Measurements from ENCODE around the gene TVP23A.

- TF ChIP-seq NRF1 (conservative IDR thresholded peaks at IDR 0.05; ENCODE audit: low read depth, low read length), result no peak
- TF ChIP-seq, protein P1, sequence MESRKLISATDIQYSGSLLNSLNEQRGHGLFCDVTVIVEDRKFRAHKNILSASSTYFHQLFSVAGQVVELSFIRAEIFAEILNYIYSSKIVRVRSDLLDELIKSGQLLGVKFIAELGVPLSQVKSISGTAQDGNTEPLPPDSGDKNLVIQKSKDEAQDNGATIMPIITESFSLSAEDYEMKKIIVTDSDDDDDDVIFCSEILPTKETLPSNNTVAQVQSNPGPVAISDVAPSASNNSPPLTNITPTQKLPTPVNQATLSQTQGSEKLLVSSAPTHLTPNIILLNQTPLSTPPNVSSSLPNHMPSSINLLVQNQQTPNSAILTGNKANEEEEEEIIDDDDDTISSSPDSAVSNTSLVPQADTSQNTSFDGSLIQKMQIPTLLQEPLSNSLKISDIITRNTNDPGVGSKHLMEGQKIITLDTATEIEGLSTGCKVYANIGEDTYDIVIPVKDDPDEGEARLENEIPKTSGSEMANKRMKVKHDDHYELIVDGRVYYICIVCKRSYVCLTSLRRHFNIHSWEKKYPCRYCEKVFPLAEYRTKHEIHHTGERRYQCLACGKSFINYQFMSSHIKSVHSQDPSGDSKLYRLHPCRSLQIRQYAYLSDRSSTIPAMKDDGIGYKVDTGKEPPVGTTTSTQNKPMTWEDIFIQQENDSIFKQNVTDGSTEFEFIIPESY (IDR thresholded peaks at IDR 0.05), result no peak
- TF ChIP-seq MTA3 (IDR thresholded peaks at IDR 0.05; ENCODE audit: borderline replicate concordance, low read length), result no peak
- TF ChIP-seq RAD21 (IDR thresholded peaks at IDR 0.05; ENCODE audit: insufficient read depth, low read depth, low read length), result no peak
- TF ChIP-seq POLR2AphosphoS5 (IDR thresholded peaks at IDR 0.05; ENCODE audit: low read length), result no peak
- TF ChIP-seq YBX1 (IDR thresholded peaks at IDR 0.05), result no peak
- TF ChIP-seq, protein P2, sequence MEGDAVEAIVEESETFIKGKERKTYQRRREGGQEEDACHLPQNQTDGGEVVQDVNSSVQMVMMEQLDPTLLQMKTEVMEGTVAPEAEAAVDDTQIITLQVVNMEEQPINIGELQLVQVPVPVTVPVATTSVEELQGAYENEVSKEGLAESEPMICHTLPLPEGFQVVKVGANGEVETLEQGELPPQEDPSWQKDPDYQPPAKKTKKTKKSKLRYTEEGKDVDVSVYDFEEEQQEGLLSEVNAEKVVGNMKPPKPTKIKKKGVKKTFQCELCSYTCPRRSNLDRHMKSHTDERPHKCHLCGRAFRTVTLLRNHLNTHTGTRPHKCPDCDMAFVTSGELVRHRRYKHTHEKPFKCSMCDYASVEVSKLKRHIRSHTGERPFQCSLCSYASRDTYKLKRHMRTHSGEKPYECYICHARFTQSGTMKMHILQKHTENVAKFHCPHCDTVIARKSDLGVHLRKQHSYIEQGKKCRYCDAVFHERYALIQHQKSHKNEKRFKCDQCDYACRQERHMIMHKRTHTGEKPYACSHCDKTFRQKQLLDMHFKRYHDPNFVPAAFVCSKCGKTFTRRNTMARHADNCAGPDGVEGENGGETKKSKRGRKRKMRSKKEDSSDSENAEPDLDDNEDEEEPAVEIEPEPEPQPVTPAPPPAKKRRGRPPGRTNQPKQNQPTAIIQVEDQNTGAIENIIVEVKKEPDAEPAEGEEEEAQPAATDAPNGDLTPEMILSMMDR (IDR thresholded peaks at IDR 0.05 in 2 of 3, conservative IDR thresholded peaks at IDR 0.05 in 1 of 3; ENCODE audit: control insufficient read depth in 2 of 3, extremely low read depth in 1 of 3, insufficient read depth in 1 of 3, low read depth in 3 of 3, low read length in 3 of 3), result no peak
- no peak for TF ChIP-seq RBBP5 (conservative IDR thresholded peaks at IDR 0.05)
- TF ChIP-seq, protein P3, sequence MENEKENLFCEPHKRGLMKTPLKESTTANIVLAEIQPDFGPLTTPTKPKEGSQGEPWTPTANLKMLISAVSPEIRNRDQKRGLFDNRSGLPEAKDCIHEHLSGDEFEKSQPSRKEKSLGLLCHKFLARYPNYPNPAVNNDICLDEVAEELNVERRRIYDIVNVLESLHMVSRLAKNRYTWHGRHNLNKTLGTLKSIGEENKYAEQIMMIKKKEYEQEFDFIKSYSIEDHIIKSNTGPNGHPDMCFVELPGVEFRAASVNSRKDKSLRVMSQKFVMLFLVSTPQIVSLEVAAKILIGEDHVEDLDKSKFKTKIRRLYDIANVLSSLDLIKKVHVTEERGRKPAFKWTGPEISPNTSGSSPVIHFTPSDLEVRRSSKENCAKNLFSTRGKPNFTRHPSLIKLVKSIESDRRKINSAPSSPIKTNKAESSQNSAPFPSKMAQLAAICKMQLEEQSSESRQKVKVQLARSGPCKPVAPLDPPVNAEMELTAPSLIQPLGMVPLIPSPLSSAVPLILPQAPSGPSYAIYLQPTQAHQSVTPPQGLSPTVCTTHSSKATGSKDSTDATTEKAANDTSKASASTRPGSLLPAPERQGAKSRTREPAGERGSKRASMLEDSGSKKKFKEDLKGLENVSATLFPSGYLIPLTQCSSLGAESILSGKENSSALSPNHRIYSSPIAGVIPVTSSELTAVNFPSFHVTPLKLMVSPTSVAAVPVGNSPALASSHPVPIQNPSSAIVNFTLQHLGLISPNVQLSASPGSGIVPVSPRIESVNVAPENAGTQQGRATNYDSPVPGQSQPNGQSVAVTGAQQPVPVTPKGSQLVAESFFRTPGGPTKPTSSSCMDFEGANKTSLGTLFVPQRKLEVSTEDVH (IDR thresholded peaks at IDR 0.05; ENCODE audit: low read depth, partially characterized antibody), result no peak
- TF ChIP-seq SIN3A (IDR thresholded peaks at IDR 0.05; ENCODE audit: low read depth, low read length), result no peak
Observed at GRCh38 chr16:10859658-10860057, 41.1 kb upstream of the TVP23A start.
